PFSK-1 (cell line): ENCODE measurements around the gene TFDP2.

Experiments
- POLR2AphosphoS5 ChIP-seq: IDR thresholded peaks from 2 replicates; pipeline ENCODE4 v1.6.1; 2012; ENCODE audit warnings: low read depth, mild to moderate bottlenecking, control low read depth, low read length, moderate library complexity
- SIN3A ChIP-seq: IDR thresholded peaks from 2 replicates; pipeline ENCODE4 v1.6.1; 2012; ENCODE audit warnings: mild to moderate bottlenecking, low read length, moderate library complexity, borderline replicate concordance; ENCODE audit not compliant: insufficient read depth
- TAF1 ChIP-seq: IDR thresholded peaks from 2 replicates; pipeline ENCODE4 v1.6.1; 2012; ENCODE audit warnings: low read length, control low read depth, borderline replicate concordance; ENCODE audit not compliant: insufficient read depth

- no peak for TF ChIP-seq TAF1
- TF ChIP-seq POLR2AphosphoS5, result no peak
- TF ChIP-seq SIN3A, result no peak
Observed at GRCh38 chr3:141940194-141940776, 209.1 kb downstream of the TFDP2 start.
